Stimulated activated CD8-positive, alpha-beta memory T cell treated with anti-CD3 and anti-CD28 coated beads, Interleukin-7, amount 100 ng/mL, for 48 hours (primary cell): ENCODE data around the gene MBNL2.
A peak's percentile ranks its signal among the peaks of the same experiment; 100 is the strongest.
"Not testable (repeated sequence)": the region's sequence is repeated elsewhere in the genome, so short reads cannot be mapped to it uniquely, and the experiment has no call there.

ENCODE experiments used
- DNase-seq, 2 donors: peaks; one replicate each; pipeline ENCODE4 v3.0.0-alpha.2; 2020; ENCODE audit warnings: low read depth in 1 of 2; ENCODE audit errors: extremely low read depth in 1 of 2

Gene MBNL2

DNA sequence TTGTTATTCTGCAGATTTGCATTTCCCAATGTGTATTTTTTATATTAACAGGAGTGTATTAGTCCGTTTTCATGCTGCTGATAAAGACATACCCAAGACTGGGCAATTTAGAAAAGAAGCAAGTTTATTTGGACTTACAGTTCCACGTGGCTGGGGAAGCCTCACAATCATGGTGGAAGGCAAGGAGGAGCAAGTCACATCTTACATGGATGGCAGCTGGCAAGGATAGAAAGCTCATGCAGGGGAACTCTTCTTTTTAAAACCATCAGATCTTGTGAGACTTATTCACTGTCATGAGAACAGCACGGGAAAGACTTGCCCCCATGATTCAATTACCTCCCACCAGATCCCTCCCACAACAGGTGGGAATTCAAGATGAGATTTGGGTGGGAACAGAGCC, 14.9 kb upstream of the MBNL2 start:
- not testable (repeated sequence) for DNase-seq

DNA sequence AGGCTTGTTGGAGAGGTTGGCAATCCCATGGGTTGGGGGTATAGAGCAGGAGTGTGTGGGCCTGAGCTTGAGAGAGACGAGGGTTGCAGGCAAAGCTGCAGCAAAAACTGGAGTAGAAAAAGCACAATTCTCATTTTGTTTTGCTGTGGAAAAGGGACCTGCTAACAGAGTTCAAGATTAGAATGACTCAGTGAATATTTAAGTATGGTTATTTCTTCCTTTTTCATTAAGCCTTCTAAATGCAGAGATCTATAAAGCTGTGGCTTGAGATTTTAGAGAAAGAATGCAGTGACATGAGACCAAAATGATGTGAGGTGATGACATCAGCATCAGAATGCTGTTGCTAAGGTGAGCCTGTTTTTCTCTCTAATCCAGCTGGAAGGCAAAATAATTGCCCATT, 10.8 kb upstream of the MBNL2 start:
- DNase-seq, result no peak

DNA sequence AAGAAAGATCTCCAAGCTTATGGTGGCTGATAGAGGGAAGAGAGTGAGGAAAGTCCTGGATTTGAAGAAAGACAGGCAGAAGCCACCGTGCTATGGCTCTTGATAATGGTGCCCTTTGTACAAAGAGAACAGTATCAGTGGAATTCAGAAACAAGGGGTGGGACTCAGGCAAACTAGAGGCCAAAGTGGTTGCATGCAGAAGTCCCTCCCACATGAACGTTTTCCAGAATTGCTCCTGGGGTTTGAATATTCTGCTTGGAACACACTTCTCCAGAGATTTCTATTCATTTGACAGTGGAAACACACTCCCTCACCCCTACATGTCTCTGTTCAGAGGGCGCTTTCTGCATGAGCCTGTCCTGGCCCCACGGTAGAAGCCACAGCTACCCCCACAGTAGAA, 10.1 kb upstream of the MBNL2 start:
- no peak for DNase-seq

DNA sequence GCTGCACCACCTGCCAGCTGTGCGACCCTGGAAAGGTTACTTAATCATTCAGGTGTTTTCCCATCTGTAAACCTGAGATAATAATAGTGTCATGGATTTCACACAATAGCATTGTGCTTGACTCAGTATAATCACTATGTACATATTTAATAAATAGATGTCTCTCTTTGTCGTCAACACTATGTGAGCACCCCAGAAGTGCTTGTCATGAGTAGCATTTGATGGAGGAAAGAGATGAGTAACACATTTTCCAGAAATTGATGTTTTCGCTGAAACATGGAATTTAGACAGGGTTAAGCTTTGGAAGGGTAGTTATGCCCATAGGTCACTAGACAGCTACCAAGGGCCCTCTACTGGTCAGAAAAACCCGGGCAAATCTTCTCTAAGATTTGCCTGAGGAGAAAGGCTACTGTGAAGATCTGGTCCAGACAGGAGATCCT, 9.5 kb upstream of the MBNL2 start:
- DNase-seq, result no peak

DNA sequence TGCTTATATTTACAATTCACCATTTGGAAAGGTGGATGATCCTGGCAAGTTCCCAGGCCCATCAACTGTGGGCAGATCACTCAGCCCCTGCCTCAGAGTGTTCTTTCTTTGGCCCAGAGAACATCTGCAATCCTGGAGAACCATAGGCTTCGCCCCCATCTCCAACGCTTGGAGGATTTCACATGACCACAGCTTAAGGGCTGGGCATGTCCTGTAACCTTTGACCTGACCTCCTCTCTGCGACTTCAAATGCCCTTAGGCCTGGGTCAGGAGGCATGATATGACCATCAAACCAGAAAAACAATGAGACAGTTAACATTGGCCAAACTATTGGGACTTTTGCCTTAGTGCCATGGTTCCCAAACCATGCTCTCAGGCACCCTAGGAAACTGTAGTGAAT, 7.2 kb upstream of the MBNL2 start:
- DNase-seq, result no peak

DNA sequence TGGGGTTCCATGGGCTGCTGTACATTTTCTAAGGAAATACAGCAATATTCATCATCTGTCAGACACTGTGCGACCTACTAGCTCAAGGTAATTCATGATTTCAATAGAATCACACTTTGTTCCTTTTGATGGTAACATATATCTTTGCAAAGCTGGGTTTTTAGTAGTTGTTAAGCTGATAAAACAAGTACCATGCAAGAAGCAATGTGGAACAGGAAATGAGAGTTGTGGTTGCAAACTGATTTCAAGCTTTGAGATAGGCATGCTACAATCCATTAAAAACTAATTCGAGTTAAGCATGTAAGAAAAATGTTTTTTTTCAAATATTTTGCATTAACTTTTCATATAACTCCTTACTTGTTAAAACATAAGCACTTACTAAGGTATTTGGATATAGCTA, 6.8 kb upstream of the MBNL2 start:
- no peak for DNase-seq

DNA sequence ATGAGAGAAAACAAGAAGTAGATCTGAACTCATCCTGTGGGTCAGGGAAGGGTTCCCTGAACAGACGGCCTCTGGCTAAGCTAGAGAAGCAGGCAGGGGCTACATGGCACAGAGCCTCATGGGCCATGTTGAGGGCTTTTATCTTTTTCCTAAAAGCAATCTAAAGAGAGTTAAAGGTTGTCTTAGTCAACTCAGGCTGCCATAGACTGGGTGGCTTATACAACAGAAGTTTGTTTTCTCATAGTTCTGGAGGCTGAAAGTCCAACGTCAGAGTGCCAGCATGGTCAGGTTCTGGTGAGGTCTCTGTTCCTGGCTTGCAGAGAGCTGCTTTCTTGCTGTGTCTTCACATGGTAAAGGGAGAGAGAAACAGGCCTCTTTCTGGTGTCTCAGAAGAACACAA, 2.9 kb upstream of the MBNL2 start:
- DNase-seq, result no peak

DNA sequence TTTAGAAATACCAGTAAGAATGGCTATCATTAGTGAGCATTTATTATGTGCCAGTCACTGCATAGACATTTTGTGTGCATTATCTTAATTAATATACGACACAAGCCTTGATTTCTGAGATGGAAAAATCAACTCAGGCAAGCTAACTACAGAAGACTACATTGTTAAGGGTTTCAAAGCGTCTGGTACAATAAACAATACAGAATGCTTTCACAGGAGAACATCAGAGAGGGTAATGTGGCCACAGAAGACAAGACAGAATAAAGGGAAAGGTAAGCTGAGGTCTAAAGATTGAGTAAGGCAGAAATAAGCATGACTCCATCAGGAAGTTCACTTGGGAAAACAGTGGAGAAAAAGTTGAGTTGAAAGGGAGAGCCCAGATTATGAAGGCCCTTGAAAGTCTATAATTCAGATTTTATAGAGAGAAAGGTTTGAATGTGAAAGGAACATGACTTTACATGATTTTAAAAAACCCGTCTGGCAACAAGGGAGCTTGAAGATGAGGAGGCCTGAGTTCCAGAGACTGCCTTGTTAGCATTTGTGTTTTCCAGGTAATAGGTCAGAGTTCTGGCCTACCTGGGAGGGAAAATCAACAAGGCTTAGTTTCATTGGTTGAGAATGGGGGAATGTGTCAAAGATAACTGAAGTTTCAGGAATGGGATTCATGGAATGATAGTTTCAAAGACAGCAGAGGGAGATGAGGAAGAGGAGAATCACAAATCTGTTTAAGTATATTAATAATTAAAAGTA, 1.8 kb upstream of the MBNL2 start:
- DNase-seq, result no peak

DNA sequence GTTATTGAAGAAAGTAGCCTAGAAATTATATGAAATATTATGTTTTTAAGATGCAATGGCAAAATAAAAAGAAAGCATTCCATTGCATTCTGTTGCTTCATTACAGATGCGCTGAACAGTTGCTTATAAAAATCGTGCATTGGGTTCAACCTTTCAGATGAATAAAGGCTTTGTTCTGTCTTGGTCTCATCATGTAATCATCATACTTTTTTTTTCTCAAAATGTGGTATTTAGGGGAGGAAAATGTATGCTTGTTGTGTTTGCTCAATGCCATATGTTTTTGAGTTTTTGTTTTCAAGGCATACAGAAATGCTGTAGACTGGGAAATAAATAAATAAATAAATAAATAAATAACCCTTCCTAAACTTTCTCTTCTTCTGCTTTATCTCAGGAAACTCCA, 1.1 kb upstream of the MBNL2 start:
- DNase-seq, result no peak

DNA sequence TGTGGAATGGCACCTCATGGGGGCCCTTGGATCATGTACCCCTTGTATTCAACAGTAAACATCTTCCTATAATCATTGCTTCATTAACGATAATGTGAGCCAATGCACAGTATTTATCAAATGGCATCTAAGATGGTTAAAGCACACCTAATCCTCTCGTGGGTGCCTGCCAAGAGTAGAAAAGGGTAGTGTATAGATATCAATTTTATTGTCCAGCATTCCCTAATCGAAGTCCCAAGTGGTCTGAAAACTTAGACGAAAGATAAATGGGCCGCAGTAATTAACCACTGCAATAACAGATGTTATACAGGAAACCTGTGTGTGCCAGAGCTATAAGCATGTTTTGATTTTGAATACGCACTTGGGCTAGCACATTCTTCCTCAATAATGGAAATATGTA, 667 bp upstream of the MBNL2 start:
- no peak for DNase-seq

DNA sequence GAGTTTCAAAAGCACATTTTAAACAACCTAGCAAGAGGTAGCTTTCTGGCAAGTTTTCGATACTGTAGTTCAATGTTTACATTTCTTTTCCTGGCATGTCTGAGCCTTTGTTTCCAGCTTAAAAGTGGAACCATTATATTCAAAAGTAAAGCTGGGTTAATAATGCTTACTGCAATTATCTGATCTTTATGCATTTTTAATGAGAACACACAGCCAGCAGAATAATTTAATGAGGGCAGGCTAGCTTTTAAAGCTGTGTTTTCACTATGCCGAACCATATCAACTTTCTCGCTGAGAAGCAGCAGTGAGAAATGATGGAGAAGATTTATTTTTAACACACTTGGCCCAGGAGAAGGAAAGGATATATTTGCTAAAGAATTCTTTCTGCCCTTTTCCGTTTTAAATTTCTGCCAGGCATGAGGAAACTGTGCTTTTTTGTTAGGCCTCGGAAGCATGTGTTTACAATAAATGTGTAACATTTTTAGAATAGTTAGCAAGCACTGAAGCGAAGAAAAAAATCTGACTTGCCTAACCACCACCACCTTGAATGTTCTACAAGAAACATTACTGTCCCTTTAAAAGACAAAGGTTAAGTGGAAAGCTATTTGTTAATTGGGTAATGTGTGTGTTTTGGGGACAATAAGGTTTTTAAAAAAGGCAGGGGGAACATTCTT, 1.0 kb downstream of the MBNL2 start:
- DNase-seq, result no peak

DNA sequence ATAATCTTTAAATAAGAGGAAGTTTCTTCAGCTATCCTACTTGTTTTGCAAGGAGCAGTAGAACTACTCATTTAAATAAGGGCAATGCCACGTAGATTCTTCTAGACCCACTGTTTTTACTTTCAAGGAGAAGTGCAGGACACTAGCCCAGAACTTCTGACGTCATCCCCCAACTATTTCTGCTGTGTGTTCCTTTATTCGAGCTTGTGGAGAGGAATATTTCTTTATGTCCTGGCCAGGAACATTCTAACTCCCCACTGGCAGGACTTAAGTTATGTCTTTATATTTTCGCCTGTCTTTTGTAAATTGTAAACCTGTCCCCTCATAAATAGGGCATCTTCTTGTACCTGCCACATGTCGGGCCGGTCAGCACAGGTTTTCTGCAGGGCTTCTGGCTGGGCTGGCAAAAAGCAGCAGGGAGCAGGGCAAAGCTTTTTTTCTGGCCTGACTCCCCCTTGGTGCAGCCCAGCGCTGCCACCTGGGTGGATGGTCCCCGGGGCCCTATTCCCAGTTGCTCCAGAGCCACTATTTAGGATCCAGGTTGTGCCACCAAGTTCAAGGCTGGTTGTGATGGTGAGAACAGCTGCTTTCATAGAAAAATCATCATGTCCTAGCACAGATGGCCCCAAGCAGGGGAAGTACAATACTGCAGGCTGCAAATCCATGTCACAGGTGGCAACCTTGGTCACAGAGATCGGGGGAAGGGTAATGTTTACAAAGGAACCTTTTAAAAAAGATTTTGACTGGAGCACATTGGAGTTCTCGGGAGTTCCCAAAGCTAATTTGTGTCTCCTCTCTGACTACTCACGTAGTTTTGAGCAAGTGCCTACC, 1.8 kb downstream of the MBNL2 start:
- DNase-seq, result no peak

DNA sequence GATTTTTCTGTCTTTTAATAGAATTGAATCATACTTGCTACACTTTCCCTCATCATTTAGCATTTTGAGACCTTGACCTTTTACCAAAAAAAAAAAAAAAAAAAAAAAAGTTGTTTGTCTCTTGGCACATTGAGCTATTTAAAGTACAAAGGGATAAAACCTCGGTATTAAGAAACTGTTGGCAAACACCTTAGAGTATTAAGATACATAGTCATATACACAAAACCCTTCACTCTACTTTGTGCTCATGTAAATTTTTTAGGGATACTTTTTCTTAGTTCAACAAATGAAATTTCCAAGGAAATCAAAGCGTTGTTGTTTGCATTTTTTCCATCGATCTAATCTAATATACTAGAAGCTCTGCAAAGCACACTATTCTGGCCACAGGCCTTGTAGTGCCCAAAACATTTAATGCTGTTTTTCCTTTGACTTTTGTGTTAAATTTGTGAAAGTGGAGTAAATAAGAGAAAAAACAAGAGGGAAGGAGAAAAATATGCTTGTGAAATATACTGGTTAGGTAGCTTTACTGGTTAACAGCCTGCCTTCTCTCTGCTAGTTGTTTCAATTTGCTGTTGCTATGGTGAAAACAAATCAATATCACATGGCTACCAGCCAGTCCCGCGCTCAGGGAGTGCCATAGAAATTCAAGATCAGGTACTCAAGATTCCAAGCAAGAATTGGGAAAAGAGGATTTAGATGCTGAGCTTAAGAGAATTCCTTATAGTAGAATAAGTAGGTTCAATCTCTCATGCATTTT, 2.6 kb downstream of the MBNL2 start:
- DNase-seq, result no peak

DNA sequence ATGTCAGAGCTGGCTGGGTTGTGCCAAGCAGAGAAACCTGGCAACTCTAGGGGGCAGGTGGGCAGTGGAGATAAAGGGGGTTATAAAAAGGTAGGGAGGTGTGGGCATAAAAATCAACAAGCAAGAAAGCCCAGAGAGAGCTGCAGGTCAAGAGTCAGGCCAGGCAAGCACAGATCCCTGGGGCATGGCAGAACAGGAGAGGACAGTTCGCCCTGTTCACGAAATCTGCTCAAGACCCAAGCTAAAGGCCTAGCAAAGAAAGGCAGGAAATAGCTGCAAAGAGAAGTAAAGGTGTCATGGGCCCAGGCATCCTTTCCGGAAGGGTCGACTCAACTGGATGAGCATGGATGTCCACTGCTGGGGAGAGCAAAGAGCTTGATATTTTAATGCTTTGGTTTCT, 3.4 kb downstream of the MBNL2 start:
- no peak for DNase-seq

DNA sequence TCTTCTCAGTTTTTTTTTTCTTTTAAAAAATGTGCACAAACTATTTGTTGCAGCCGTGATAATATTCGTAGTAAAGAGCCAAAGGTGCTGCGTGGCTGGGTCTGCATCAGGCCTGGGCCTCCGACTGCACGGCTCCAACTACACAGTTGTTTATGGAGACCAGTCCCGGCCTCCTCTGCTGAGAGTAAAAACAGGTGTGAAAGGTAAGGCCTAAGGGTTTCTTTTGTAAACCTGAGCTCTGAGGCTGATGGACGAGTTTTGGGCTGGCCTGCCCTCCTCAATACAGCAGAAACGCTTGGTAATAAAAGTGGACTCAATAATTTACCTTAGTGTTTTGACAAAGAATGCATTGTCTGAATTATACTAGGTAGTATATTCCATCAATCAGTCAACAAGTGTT, 3.9 kb downstream of the MBNL2 start:
- no peak for DNase-seq

DNA sequence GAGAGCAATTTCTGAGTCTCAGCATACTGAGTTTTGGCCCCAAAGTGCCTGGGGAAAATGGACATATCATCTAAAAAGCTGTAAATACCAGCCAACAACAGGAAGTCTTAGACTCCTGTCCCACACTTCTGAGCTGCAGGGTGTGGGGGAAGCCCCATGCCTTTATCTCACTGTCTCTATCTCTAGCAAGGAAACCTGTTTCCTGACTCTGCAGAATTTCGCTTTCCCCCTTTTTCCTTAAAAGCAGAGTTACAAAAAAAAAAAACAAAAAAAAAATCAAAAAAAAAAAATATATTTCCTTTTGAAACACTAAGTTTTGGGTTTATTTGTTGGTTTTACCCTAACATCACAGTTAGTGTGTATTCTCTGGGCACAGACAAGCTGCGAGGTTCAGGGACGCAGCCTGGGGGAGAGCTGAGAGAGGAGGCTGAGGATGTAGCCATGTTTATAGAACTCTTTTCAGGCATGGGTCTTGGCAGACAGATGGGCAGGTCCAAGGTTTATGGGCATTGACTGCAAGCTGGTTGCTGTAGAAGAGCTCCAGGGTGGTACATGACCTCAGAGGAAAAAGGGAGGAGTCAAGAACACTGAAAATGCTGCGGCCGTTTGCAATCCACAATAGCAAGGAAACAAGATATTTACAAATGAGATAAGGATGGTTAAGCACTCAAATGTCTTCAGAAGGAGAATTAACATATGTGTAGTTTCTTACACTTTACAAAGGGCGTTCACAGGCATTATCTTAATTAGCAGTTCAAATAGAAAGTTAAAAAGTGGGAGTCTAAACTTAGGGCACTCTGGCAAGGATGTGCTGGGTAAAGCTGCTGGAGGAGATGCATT, 4.9 kb downstream of the MBNL2 start:
- DNase-seq, result peak in 1 of 2 donors; percentile 32

DNA sequence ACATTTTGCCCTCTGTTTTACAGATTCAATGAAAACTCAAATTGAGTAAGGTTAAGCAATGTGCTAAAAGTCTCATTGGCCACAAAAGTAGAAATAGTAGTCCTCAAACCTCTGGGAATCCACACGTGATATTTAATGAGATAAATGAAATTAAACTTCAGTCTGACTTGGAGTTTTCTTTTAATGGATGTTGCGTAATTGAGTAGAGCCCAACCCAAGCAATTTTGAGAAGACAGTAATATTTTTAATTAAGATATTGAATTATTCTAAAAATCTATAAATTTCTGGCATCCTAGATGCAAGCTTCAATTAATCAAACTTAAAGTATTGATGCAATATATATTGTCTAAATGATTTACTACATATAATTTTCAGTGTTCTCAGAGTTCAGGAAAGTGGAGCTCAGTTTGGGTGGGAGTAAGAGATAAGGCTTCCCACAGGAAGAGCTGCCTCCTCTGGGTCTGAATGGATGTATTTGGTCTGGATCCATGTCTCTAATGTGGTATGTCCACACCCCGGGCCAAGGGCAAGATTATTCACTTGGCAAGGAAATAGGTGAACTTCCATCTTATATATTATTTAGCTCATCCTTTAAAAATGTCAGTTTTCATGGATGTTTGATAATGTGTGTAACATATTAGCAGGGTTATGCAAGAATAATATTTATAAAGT, 6.9 kb downstream of the MBNL2 start:
- no peak for DNase-seq

DNA sequence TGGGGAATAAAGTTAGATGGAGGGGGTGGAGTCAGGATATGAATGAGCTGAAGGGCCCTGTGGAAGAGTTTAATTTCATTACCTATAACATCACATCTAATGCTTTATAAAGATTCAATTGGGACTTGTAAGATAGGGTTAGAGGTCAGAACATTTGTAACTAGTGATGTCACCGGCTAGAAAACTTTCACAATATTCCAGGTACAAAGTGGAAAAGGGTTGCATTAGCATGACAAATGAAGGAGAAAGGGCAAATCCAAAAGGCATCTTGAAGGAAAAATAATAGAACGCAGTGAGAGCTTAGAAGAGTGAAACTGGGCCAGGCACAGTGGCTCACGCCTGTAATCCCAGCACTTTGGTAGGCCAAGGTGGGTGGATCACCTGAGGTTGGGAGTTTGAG, 7.6 kb downstream of the MBNL2 start:
- DNase-seq, result no peak

DNA sequence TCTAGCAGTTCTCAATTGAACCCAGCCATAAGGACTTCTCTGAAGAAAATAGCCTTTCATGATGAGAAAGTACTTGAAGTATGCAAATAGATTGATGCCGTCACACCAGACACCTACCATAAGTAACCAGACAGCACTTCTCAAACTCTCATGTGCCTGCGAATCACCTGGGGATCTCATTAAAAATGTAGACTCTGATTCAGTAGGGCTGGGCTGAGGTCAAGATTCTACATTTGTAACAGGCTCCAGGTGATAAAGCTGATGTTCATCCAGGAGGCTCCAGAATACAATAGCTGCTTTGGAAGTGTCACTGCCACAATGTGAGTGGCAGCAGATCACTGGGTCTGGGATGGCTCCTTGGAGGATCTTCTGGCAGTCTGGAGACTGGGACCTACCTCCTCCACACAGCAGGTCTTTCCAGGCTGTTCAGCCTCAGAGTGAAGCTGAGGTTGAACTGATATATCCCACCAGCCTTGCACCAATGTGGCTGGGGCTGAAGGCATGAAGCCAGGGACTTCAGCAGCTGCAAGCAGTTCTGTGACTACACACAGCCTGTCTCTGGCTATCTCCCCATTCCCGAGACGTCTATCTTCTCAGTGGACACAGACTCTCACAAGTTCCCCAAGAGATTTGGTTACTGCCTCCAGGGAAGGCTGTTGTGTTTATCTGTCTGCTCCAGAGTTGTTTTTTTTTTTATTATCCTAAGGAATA, 9.1 kb downstream of the MBNL2 start:
- DNase-seq, result no peak
